GM21515 (cell line): ENCODE measurements around the gene DAPK2.

Source experiments
- ATAC-seq: cut with Tn5 transposase; IDR thresholded peaks from one replicate; pipeline ENCODE4 v1.9.1; 2021; ENCODE audit not compliant: unreplicated experiment

Gene DAPK2

GRCh38 chr15:64024172-64025050 lies 21.9 kb downstream of the DAPK2 start:
- ATAC-seq: no peak

GRCh38 chr15:64023220-64023619 lies 23.1 kb downstream of the DAPK2 start:
- ATAC-seq: no peak

DNA sequence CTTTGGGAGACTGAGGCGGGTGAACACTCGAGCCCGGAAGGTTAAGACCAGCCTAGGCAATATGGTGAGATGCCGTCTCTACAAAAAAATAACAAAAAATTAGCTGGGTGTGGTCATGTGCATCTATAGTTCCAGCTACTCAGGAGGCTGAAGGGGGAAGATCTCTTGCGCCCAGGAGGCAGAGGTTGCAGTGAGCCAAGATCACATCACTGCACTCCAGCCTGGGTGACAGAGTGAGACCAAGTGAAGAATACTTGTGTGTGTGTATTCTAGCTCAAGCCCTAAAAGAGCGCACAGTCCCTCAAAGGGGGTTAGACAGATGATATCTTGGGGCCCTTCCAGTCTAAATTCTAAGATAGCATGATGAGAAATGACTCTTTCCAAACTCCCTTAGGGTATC lies 23.7 kb downstream of the DAPK2 start:
- ATAC-seq: no peak

DNA sequence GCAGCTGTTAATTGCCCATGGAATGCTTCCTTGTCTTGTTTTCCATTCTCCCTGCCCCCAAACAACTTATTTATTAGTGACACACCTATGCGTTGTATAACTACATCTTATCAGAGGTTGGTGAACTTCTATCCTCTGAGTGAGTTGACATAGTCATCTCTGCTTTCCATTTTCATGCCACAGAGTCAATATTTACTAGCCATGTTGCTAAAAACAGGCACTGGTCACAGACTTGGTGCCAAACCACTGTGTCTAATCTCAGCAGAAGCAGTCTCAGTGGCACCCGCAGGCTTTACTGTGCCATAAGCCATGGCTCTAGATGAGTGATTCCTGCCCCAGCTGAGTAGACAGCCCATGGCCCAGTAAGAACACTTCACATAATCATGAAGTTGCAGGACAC lies 26.5 kb downstream of the DAPK2 start:
- no peak for ATAC-seq

- ATAC-seq: no peak
Measured at GRCh38 chr15:64017591-64018163, 28.6 kb downstream of the DAPK2 start.

GRCh38 chr15:64017082-64017588 lies 29.1 kb downstream of the DAPK2 start:
- no peak for ATAC-seq

GRCh38 chr15:64016257-64016656 lies 30.0 kb downstream of the DAPK2 start:
- ATAC-seq: no peak

GRCh38 chr15:64014995-64015394 lies 31.3 kb downstream of the DAPK2 start:
- no peak for ATAC-seq

GRCh38 chr15:64013179-64014062 lies 32.9 kb downstream of the DAPK2 start:
- no peak for ATAC-seq

GRCh38 chr15:64011736-64012135 lies 34.5 kb downstream of the DAPK2 start:
- no peak for ATAC-seq

- peak; percentile 64 for ATAC-seq
Measured at GRCh38 chr15:64010719-64011118, 35.6 kb downstream of the DAPK2 start.

GRCh38 chr15:64009798-64010261 lies 36.5 kb downstream of the DAPK2 start:
- peak; percentile 51 for ATAC-seq

DNA sequence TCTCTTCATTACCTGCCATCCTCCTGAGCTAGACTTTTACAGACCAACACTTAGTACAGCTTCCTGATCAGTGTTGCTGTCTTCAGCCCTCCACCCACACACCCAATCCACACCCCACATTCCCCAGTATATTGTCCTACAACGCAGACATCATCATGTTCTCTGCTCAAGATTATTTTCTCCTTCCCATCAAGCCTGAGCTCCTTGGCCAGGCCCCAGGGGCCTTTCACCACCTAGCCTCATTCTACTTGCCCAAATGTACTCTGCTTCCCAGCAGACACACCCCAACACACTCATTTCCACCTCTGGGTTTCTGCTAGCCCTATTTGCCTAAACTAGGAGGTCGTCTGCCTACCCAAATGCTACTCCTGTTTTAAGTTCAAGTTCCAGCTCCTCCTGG lies 37.0 kb downstream of the DAPK2 start:
- no peak for ATAC-seq

DNA sequence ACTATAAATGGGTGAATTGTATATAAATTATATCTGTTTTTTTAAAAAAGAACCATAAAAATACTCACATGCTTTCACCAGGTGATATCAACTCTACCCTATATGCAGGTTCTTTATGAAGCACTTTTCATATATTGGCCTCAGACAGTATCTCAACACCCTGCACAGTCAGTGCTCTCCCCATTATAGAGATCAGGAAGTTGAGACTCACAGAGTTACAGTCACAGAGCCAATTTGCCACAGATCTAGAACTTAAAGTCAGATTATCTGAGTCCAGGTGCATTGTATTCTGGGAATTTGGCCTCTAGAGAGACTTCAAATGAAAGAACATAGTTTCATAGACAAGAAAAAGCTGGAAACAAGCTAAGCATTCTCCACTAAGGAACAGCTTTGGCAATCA lies 38.1 kb downstream of the DAPK2 start:
- no peak for ATAC-seq

- no peak for ATAC-seq
Measured at GRCh38 chr15:64006642-64007041, 39.6 kb downstream of the DAPK2 start.

DNA sequence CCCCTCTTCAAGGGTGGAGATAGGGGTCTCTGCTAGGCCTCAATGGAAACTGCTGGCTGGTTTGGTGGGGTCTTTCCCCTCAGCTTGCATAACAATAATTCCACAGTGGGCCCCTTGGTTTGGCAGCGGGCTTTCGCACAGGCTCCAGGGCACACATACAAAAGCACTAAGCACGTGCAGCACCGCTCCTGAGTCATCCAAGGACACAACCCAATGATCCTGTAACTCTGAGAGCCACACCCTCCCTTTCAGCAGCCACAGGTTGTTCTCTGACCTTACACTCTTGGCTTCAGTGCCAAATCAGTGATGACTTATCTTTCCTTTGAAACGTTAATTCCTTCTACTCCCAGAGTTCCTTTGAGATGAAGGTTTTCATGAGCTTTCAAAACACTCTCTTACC lies 41.7 kb downstream of the DAPK2 start:
- ATAC-seq: no peak

DNA sequence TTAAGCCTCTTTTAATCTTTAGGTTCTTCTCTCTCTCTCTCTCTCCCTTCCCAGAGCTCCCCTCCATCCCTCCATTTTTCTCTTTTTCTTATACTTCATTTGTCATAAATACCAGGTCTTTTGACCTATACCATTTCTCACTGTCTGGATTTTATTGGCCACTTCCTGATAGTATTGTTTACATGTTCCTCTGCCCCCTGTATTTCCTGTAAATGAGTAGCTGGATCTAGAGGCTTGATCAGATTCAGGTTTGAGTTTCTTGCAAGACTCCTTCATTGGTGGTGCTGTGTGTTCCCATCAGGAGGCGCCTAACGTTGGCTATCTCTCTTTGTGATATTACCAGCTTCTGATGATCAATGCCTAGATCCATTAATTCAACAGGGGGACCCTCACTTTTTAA lies 42.2 kb downstream of the DAPK2 start:
- ATAC-seq: no peak

DNA sequence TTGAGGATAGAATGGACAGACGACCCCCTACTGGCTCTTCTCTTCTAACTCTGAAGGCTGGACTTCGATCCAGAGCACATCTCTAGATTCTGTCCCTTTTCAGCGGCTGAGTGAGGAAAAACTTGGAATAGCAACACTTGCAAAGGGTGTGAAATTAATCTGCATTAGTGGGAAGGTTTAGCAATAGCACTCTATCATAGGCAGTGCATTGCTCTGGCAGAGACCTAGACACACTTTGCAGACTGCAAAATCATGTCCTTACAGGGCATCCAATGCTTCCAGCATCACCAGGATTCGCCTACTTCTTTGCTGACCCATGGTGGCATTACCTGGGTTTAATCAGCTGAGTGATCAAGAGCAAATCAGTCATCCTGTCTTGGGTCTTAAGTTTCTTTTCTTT lies 43.1 kb downstream of the DAPK2 start:
- no peak for ATAC-seq

- ATAC-seq: no peak
Measured at GRCh38 chr15:64001148-64001547, 45.1 kb downstream of the DAPK2 start.

GRCh38 chr15:64000183-64000951 lies 45.9 kb downstream of the DAPK2 start:
- ATAC-seq: no peak

- no peak for ATAC-seq
Measured at GRCh38 chr15:63999177-63999576, 47.1 kb downstream of the DAPK2 start.
